Measurements from ENCODE around the gene MRTFA. TPM values are rescaled to one million over a fixed set of nuclear protein-coding genes. Genes with fewer than 3 reads are reported as not detected.

The MRTFA gene
- total RNA-seq, 4 donors from 2014 or later = 32.6 to 173 (median 76.1) TPM

DNA sequence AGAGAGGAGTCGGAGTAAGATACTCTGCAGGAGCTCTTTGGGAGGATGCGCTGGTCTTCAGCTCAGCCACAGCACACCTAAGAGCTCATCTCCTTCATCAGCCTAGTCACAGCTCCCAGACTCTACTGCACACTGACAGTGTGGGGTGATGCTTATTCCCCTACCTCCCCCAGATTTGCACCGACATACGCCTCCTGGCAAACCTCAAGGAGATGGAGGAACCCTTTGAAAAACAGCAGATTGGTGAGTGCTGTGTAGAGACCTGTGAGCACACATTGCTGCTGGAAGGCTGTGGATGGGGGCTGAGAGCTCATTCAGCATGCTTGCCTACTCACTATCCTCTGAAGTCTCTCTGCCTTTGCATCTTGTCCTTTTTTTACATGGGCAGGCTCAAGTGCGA, 275.4 kb downstream of the MRTFA start:
- H3K36me3 ChIP-seq = no peaks in the 10 kb centered on the region
- DNase-seq = no peak
- no peaks in the 10 kb centered on the region for H3K27me3 ChIP-seq
- intact Hi-C loops (cut with DNase I; ENCODE audit: low total_unique reads) = no loop called here
- H3K9me3 ChIP-seq = no peaks in the 10 kb centered on the region
- no peak overlapping the region for H3K27ac ChIP-seq
- H3K4me3 ChIP-seq = no peak overlapping the region
- no peaks in the 10 kb centered on the region for H3K4me1 ChIP-seq
- TF ChIP-seq, protein P1, sequence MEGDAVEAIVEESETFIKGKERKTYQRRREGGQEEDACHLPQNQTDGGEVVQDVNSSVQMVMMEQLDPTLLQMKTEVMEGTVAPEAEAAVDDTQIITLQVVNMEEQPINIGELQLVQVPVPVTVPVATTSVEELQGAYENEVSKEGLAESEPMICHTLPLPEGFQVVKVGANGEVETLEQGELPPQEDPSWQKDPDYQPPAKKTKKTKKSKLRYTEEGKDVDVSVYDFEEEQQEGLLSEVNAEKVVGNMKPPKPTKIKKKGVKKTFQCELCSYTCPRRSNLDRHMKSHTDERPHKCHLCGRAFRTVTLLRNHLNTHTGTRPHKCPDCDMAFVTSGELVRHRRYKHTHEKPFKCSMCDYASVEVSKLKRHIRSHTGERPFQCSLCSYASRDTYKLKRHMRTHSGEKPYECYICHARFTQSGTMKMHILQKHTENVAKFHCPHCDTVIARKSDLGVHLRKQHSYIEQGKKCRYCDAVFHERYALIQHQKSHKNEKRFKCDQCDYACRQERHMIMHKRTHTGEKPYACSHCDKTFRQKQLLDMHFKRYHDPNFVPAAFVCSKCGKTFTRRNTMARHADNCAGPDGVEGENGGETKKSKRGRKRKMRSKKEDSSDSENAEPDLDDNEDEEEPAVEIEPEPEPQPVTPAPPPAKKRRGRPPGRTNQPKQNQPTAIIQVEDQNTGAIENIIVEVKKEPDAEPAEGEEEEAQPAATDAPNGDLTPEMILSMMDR (IDR thresholded peaks at IDR 0.05) = no peak
- no peak for TF ChIP-seq POLR2A (IDR thresholded peaks at IDR 0.05)

Other genes with a start within 250 kb of the MRTFA start
- gene MCHR1, start 42.8 kb upstream of the MRTFA start, total RNA-seq = 1 to 10 TPM; 1.0 to 2.4 (median 1.7) TPM
- 10 to 100 TPM; 12.6 to 34.5 (median 20.7) TPM for gene SLC25A17, start 182.6 kb upstream of the MRTFA start, total RNA-seq
- 100 to 1,000 TPM; 139 to 285 (median 189) TPM for gene ST13, start 219.9 kb upstream of the MRTFA start, total RNA-seq
- 10 to 100 TPM in 2 of 4 donors, 1 to 10 TPM in 2; 1.5 to 25.6 (median 8.0) TPM for gene XPNPEP3, start 220.4 kb upstream of the MRTFA start, total RNA-seq
- gene DNAJB7, start 225.4 kb upstream of the MRTFA start, total RNA-seq = not detected

Data from uterus (tissue), 4 donors.